Prostate gland (tissue), 2 donors: ENCODE results near the gene ENPP5. TPM values are rescaled to one million over a fixed set of nuclear protein-coding genes. Genes with fewer than 3 reads are reported as not detected.
A peak's percentile ranks its signal among the peaks of the same experiment; 100 is the strongest.
"Not testable (repeated sequence)": the region's sequence is repeated elsewhere in the genome, so short reads cannot be mapped to it uniquely, and the experiment has no call there.

Source experiments
- DNase-seq: peaks from one replicate; pipeline ENCODE4 v3.0.0-alpha.2; 2019; ENCODE audit warnings: low spot score
- H3K27ac ChIP-seq, 2 donors: fragments of 200-600 bp; sonication (generic); 2 replicates each; pipeline ENCODE4 v1.5.1; 2017 to 2019
- H3K27me3 ChIP-seq: fragments of 200-600 bp; sonication (generic); replicated peaks from 2 replicates; pipeline ENCODE4 v1.5.1; 2019; ENCODE audit not compliant: insufficient read depth
- H3K36me3 ChIP-seq, 2 donors: fragments of 200-600 bp; sonication (generic); 1 replicate in 1 of 2; 2 replicates in 1 of 2; pipeline versions ENCODE4 v1.5.1 to v1.8.1; 2017 to 2019
- H3K4me1 ChIP-seq: fragments of 200-600 bp; sonication (generic); replicated peaks from 2 replicates; pipeline ENCODE4 v1.5.1; 2019
- H3K4me3 ChIP-seq, 2 donors: fragments of 200-600 bp; sonication (generic); 2 replicates each; pipeline ENCODE4 v1.5.1; 2017 to 2019
- H3K9me3 ChIP-seq: fragments of 200-600 bp; sonication (generic); 2 replicates; pipeline ENCODE4 v1.5.1; 2017
- POLR2A ChIP-seq: fragments of 450-650 bp; IDR thresholded peaks from one replicate; pipeline ENCODE4 v1.6.1; 2016; ENCODE audit warnings: antibody characterized with exemption, mild to moderate bottlenecking
- POLR2AphosphoS5 ChIP-seq: sonication (generic); formaldehyde crosslinking; IDR thresholded peaks from one replicate; pipeline ENCODE4 v1.6.1; 2017; ENCODE audit warnings: antibody characterized with exemption
- WGBS: methylation state at CpG from one replicate; pipeline ENCODE4 v1.1.5; 2018; 5-methylcytosine and 5-hydroxymethylcytosine counted together
- intact Hi-C: fragments of 100-400 bp; cut with DNase I; formaldehyde crosslinking; loops from one replicate; pipeline ENCODE4 v1.14.2; 2022
- total RNA-seq, 2 donors: library from RNA; depleted of rRNA; stranded (reverse); fragments of >200 nt; gene quantifications; one replicate each; pipeline ENCODE4 v1.1.0, GENCODE V29; 2016
- TF ChIP-seq, protein P1 (sequence below), 4 experiments: fragments of 200-600 bp in 2 of 4; fragments of 450-650 bp in 2 of 4; sonication (generic) in 2 of 4; IDR thresholded peaks; 1 replicate in 3 of 4; 2 replicates in 1 of 4; pipeline ENCODE4 v1.5.1; 2016 to 2019; ENCODE audit warnings: antibody characterized with exemption in 4 of 4, mild to moderate bottlenecking in 2 of 4, moderate library complexity in 2 of 4

The ENPP5 gene
- total RNA-seq, 2 donors from 2014 or later, result 45.7 to 90.1 TPM

DNA sequence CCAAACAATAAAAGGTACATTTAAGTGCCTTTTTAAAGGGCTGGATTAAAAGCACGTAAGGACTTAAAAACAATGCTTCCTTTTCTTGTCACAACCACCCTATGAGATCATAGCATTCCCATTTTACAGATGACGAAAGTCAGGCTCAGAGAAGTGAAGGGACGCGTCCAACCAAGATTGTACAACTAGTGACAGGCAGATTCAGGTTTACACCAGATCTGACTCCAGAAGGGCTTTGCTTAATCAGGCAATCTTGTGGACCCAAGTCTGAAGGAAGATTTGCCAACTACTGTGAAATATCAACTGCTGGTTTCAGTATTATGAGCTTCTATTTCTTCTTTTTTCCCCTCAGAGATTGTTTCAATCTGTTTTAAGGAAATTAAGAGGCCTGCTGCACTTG lies 40.1 kb downstream of the ENPP5 start:
- WGBS, result 54% methylated on average over 4 of the region's 4 CpGs
- Histone ChIP-seq H3K9me3 (no peaks in the 10 kb centered on the region), H3K27ac (peak overlapping the region; percentile 73 to 77), H3K36me3 (no peaks in the 10 kb centered on the region), H3K4me3 (peak overlapping the region; percentile 66 to 75), H3K27me3 (no peaks in the 10 kb centered on the region), H3K4me1 (no peaks in the 10 kb centered on the region)
- DNase-seq, result no peak
- intact Hi-C loops, result no loop called here
- TF ChIP-seq POLR2AphosphoS5 (no peak), POLR2A (no peak)
- TF ChIP-seq, protein P1, sequence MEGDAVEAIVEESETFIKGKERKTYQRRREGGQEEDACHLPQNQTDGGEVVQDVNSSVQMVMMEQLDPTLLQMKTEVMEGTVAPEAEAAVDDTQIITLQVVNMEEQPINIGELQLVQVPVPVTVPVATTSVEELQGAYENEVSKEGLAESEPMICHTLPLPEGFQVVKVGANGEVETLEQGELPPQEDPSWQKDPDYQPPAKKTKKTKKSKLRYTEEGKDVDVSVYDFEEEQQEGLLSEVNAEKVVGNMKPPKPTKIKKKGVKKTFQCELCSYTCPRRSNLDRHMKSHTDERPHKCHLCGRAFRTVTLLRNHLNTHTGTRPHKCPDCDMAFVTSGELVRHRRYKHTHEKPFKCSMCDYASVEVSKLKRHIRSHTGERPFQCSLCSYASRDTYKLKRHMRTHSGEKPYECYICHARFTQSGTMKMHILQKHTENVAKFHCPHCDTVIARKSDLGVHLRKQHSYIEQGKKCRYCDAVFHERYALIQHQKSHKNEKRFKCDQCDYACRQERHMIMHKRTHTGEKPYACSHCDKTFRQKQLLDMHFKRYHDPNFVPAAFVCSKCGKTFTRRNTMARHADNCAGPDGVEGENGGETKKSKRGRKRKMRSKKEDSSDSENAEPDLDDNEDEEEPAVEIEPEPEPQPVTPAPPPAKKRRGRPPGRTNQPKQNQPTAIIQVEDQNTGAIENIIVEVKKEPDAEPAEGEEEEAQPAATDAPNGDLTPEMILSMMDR (IDR thresholded peaks at IDR 0.05), result no peak

DNA sequence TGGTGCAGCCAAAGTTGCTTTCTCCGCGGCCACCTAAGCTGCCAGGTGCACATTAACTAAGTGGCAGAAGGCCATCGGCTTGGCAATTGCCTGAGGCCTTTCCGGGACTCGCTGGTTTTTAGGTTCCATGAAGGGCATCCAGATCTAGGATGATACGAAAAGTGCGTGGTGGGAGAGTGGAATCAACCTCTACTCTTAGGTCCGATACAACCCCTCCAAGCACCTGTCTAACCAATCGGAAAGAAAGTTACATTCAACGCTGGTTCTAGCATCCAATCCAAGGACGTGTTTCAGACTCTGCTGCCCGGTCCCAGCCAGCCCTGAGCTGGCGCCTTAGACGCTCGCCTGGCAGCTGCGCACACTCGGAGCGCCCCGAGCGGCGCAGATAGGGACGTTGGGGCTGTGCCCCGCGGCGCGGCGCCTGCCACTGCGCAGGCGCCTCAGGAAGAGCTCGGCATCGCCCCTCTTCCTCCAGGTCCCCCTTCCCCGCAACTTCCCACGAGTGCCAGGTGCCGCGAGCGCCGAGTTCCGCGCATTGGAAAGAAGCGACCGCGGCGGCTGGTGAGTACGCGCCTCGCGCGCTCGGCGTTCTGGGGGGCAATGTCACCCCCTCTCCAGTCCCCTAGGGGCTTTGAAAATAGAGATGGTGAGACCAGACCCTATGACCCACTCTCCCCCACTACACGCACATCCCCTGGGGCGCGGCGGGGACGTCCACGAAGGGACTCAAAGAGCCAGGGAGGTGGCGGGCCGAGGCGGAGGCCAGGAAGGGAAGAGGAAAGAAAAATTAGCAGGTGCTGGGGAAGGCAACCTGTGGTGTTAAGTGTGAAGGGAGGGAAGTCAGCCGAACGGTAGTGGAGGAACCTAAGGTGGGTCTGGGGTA lies 40.9 kb downstream of the ENPP5 start, which contains the start of gene ENPP4:
Gene ENPP4, plus strand, starts transcription at position 361 of the 883 bp plus-strand sequence. CDS start 9,595 bp downstream, outside the sequence.
- peak; percentile 91 for DNase-seq
- no peaks in the 10 kb centered on the region for H3K27me3 ChIP-seq
- no peaks in the 10 kb centered on the region for H3K9me3 ChIP-seq
- 1% methylated on average over 54 of the region's 61 CpGs for WGBS
- peak within 1 kb of the TSS; percentile 73 to 77 for H3K27ac ChIP-seq
- TF ChIP-seq POLR2A, result peak; percentile 81
- TF ChIP-seq, protein P1 (IDR thresholded peaks at IDR 0.05), result peak in 2 of 4 experiments; percentile 19 to 34
- TF ChIP-seq POLR2AphosphoS5, result peak; percentile 84
- intact Hi-C loops, result no loop called here
- peak within 1 kb of the TSS; percentile 66 to 75 for H3K4me3 ChIP-seq
- no peaks in the 10 kb centered on the region for H3K4me1 ChIP-seq
- no peaks in the 10 kb centered on the region for H3K36me3 ChIP-seq

DNA sequence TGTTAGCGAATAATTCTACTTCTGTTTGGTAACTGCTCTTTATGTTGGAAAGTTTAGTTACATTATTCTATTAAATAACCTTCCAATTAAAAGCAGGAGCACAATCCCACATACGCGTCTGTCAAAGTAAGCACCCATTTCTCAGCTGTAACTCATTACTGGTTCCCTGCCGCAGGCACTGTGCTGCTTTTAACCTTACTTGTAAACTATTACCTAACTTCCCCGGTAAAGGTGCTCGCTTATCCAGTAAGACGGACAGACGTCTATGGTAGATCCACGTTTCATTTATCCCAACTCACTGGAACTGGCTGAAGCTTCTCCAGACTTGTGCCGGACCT lies 41.5 kb downstream of the ENPP5 start:
- H3K36me3 ChIP-seq, result no peaks in the 10 kb centered on the region
- no peak for DNase-seq
- H3K4me1 ChIP-seq, result no peaks in the 10 kb centered on the region
- peak overlapping the region; percentile 66 to 75 for H3K4me3 ChIP-seq
- 6% methylated on average over 10 of the region's 10 CpGs for WGBS
- intact Hi-C loops, result no loop called here
- H3K27ac ChIP-seq, result peak overlapping the region; percentile 73 to 77
- TF ChIP-seq POLR2AphosphoS5, result no peak
- TF ChIP-seq POLR2A, result no peak
- TF ChIP-seq, protein P1 (IDR thresholded peaks at IDR 0.05), result no peak
- H3K27me3 ChIP-seq, result no peaks in the 10 kb centered on the region
- H3K9me3 ChIP-seq, result no peaks in the 10 kb centered on the region

DNA sequence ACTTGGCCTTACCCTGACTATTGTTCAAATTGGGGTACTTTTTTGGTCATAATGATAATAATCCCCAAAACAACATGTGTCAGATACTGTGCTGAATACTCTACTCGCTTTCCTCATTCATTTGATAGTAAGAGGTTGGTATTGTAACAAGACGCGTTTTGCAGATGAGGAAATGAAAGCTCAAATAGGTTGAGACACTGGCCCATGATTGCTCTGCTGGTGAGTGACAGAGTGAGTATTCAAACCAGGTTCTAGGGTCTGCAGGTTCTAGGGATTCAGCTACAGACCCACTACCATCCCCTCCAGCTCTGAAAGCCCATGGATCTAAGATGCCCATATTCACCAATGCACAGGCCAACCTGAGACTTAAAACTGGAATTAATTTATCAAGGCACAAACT lies 42.3 kb downstream of the ENPP5 start:
- no peak overlapping the region for H3K27ac ChIP-seq
- intact Hi-C loops, result no loop called here
- 86% methylated on average over 3 of the region's 3 CpGs for WGBS

DNA sequence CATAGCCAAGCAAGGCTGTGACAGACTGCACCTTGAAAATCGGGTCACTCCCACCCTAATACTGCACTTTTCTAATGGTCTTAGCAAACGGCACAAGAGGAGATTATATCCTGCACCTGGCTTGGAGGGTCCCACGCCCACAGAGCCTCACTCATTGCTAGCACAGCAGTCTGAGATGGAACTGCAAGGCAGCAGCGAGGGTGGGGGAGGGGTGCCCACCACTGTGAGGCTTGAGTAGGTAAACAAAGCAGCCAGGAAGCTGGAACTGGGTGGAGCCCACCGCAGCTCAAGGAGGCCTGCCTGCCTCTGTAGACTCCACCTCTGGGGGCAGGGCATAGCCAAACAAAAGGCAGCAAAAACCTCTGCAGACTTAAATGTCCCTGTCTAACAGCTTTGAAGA lies 51.1 kb downstream of the ENPP5 start:
- DNase-seq, H3K36me3 ChIP-seq, H3K27me3 ChIP-seq, H3K27ac ChIP-seq, intact Hi-C loops, H3K9me3 ChIP-seq, H3K4me1 ChIP-seq, H3K4me3 ChIP-seq: not testable (repeated sequence)
- WGBS, result 68% methylated on average over 5 of the region's 5 CpGs

More for the DNA sequence above, 42.3 kb downstream of the ENPP5 start:
- Histone ChIP-seq H3K27me3 (no peaks in the 10 kb centered on the region), H3K4me3 (no peak overlapping the region), H3K4me1 (no peaks in the 10 kb centered on the region), H3K36me3 (no peaks in the 10 kb centered on the region), H3K9me3 (no peaks in the 10 kb centered on the region)
- no peak for DNase-seq
- TF ChIP-seq, protein P1 (IDR thresholded peaks at IDR 0.05), result no peak
- no peak for TF ChIP-seq POLR2A
